HL-60 (cell line): Measurements from ENCODE around the gene CDC45.

Experiments
- POLR2AphosphoS5 ChIP-seq: IDR thresholded peaks from 2 replicates; pipeline ENCODE4 v1.6.1; 2012; ENCODE audit warnings: low read depth
- TF ChIP-seq, protein P1 (sequence below): IDR thresholded peaks from one replicate; pipeline ENCODE4 v1.5.1; 2011; ENCODE audit warnings: low read length, control low read depth, inconsistent platforms; ENCODE audit not compliant: insufficient read depth

DNA sequence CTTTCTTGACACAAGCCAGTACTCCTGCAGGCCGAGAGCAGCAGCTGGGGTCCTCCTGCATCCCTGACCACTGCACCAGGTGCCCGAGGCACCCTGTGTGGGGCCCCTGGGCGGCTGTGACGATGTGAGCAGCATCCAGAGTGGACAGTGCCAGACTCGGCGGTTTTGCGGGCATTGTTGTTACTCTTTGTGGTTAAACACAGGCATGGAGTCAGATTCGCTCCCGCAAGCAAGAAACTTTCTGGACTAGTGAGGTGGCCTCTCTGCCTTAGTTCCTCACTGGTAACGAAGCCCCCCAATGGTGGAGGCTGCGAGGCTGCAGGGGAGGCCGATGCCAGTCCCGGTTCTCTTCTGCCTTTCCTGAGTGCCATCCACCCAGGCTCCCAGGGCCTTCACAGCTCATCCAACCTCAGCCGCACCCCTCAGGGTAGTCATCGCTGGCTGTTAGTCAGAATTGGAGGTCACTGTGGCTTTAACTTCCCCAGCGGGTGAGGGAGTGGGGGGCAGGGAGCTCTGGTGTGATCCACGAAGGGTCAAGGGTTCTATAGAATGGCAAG, 48.2 kb downstream of the CDC45 start:
- TF ChIP-seq, protein P1, sequence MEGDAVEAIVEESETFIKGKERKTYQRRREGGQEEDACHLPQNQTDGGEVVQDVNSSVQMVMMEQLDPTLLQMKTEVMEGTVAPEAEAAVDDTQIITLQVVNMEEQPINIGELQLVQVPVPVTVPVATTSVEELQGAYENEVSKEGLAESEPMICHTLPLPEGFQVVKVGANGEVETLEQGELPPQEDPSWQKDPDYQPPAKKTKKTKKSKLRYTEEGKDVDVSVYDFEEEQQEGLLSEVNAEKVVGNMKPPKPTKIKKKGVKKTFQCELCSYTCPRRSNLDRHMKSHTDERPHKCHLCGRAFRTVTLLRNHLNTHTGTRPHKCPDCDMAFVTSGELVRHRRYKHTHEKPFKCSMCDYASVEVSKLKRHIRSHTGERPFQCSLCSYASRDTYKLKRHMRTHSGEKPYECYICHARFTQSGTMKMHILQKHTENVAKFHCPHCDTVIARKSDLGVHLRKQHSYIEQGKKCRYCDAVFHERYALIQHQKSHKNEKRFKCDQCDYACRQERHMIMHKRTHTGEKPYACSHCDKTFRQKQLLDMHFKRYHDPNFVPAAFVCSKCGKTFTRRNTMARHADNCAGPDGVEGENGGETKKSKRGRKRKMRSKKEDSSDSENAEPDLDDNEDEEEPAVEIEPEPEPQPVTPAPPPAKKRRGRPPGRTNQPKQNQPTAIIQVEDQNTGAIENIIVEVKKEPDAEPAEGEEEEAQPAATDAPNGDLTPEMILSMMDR = no peak
- no peak for TF ChIP-seq POLR2AphosphoS5
